Measurements from ENCODE around the gene SPACDR.
"Not testable (repeated sequence)": the region's sequence is repeated elsewhere in the genome, so short reads cannot be mapped to it uniquely, and the experiment has no call there.

Gene SPACDR

GRCh38 chr7:100504887-100505611, 41.0 kb upstream of the SPACDR start:
- H3K27ac ChIP-seq, result no peak overlapping the region
- DNase-seq (ENCODE audit: low spot score), result no peak
- no peak for TF ChIP-seq CTCF (conservative IDR thresholded peaks at IDR 0.05; ENCODE audit: low read depth)
- ChIA-PET POLR2A (ENCODE audit: low non-redundant PET) (no interaction called here), CTCF (interaction anchor here (0.7 kb wide), 1 partner anchor 64 kb away, joined by 4 read pairs; no protein-coding TSS in a partner anchor)

GRCh38 chr7:100504031-100504430, 40.0 kb upstream of the SPACDR start:
- ChIA-PET POLR2A (ENCODE audit: low non-redundant PET) (interaction anchor here (0.7 kb wide), 1 partner anchor 35 kb away, joined by 3 read pairs; no protein-coding TSS in a partner anchor), CTCF (interaction anchor here (0.7 kb wide), 2 partner anchors 21 to 63 kb away, joined by 3 to 4 read pairs; no protein-coding TSS in a partner anchor)
- H3K27ac ChIP-seq, result peak overlapping the region; percentile 48; the same call in 1 of the 2 replicates
- not testable (repeated sequence) for DNase-seq (ENCODE audit: low spot score)

- POLR2A ChIA-PET (ENCODE audit: low non-redundant PET); CTCF ChIA-PET; DNase-seq (ENCODE audit: low spot score); H3K27ac ChIP-seq: not testable (repeated sequence)
Observed at GRCh38 chr7:100500743-100501142, 36.7 kb upstream of the SPACDR start.

- no peak for TF ChIP-seq CTCF (conservative IDR thresholded peaks at IDR 0.05; ENCODE audit: low read depth)
- ChIA-PET CTCF (no interaction called here), POLR2A (ENCODE audit: low non-redundant PET) (no interaction called here)
- H3K27ac ChIP-seq, result no peak overlapping the region; the same call in 1 of the 2 replicates
- no peak for DNase-seq (ENCODE audit: low spot score)
Observed at GRCh38 chr7:100496509-100496908, 32.4 kb upstream of the SPACDR start.

GRCh38 chr7:100493476-100494264, 29.6 kb upstream of the SPACDR start:
- TF ChIP-seq CTCF (conservative IDR thresholded peaks at IDR 0.05; ENCODE audit: low read depth), result 0 out of 2 replicates have a peak, but pooled peaks have one; percentile 16
- ChIA-PET CTCF (no interaction called here), POLR2A (ENCODE audit: low non-redundant PET) (interaction anchor here (0.6 kb wide), 1 partner anchor 65 kb away, joined by 3 read pairs; no protein-coding TSS in a partner anchor)
- no peak for DNase-seq (ENCODE audit: low spot score)
- H3K27ac ChIP-seq, result peak overlapping the region; percentile 63

GRCh38 chr7:100492738-100493475, 28.8 kb upstream of the SPACDR start:
- peak overlapping the region; percentile 63 for H3K27ac ChIP-seq
- POLR2A ChIA-PET (ENCODE audit: low non-redundant PET), result no interaction called here
- DNase-seq (ENCODE audit: low spot score), result no peak
- TF ChIP-seq CTCF (conservative IDR thresholded peaks at IDR 0.05; ENCODE audit: low read depth), result no peak
- CTCF ChIA-PET, result interaction anchor here (1.8 kb wide), 1 partner anchor 10 kb away, joined by 5 read pairs; no protein-coding TSS in a partner anchor

GRCh38 chr7:100491192-100491578, 27.1 kb upstream of the SPACDR start:
- DNase-seq (ENCODE audit: low spot score), result no peak
- peak overlapping the region; percentile 43 for H3K27ac ChIP-seq
- CTCF ChIA-PET, result interaction anchor here (1.8 kb wide), 1 partner anchor 8 kb away, joined by 5 read pairs; no protein-coding TSS in a partner anchor
- POLR2A ChIA-PET (ENCODE audit: low non-redundant PET), result no interaction called here
- TF ChIP-seq CTCF (conservative IDR thresholded peaks at IDR 0.05; ENCODE audit: low read depth), result no peak
